Fibroblast of lung (primary cell): ENCODE measurements around the gene REPS1. TPM values are rescaled to one million over a fixed set of nuclear protein-coding genes. Genes with fewer than 3 reads are reported as not detected.

Experiments used
- DNase-seq, 2 donors: peaks; one replicate each; pipeline versions ENCODE4 v3.0.0 to v3.0.0-alpha.2; 2010; ENCODE audit warnings: low read depth in 2 of 2
- H2AFZ ChIP-seq: 2 replicates; pipeline ENCODE4 v1.5.1; 2012; ENCODE audit warnings: low read length, control low read depth, inconsistent platforms
- H3K27ac ChIP-seq: 2 replicates; pipeline ENCODE4 v1.5.1; 2011; ENCODE audit warnings: low read length, control low read depth; ENCODE audit not compliant: insufficient read depth
- H3K27me3 ChIP-seq: 2 replicates; pipeline ENCODE4 v1.5.1; 2011; ENCODE audit warnings: mild to moderate bottlenecking, low read length; ENCODE audit not compliant: control insufficient read depth, insufficient read depth
- H3K36me3 ChIP-seq: 2 replicates; pipeline ENCODE4 v1.5.1; 2011; ENCODE audit warnings: low read length; ENCODE audit not compliant: control insufficient read depth, insufficient read depth
- H3K4me1 ChIP-seq: 2 replicates; pipeline ENCODE4 v1.5.1; 2011; ENCODE audit warnings: low read length; ENCODE audit not compliant: control insufficient read depth, insufficient read depth; ENCODE audit errors: extremely low read depth
- H3K4me2 ChIP-seq: 2 replicates; pipeline ENCODE4 v1.5.1; 2011; ENCODE audit warnings: low read length, control low read depth; ENCODE audit not compliant: insufficient read depth; ENCODE audit errors: extremely low read depth
- H3K4me3 ChIP-seq, 4 experiments: fragments of 200-600 bp in 1 of 4; sonication (generic) in 1 of 4; replicated peaks in 1 of 4; 2 replicates each; pipeline ENCODE4 v1.5.1; 2011 to 2016; ENCODE audit warnings: low read length in 4 of 4, low read depth in 3 of 4, mild to moderate bottlenecking in 3 of 4, control low read depth in 2 of 4, inconsistent platforms in 1 of 4, mixed read lengths in 1 of 4; ENCODE audit not compliant: insufficient read depth in 1 of 4; ENCODE audit errors: control extremely low read depth in 1 of 4
- H3K79me2 ChIP-seq: 2 replicates; pipeline ENCODE4 v1.5.1; 2012; ENCODE audit warnings: mild to moderate bottlenecking, low read length, inconsistent platforms; ENCODE audit not compliant: control insufficient read depth, insufficient read depth
- H3K9ac ChIP-seq: 2 replicates; pipeline ENCODE4 v1.5.1; 2011; ENCODE audit warnings: mild to moderate bottlenecking, low read length, control low read depth; ENCODE audit not compliant: insufficient read depth
- H3K9me3 ChIP-seq: 2 replicates; pipeline ENCODE4 v1.5.1; 2012; ENCODE audit warnings: low read depth, low read length; ENCODE audit not compliant: control insufficient read depth, insufficient read depth
- H4K20me1 ChIP-seq: 2 replicates; pipeline ENCODE4 v1.5.1; 2011; ENCODE audit warnings: low read length; ENCODE audit not compliant: control insufficient read depth, insufficient read depth; ENCODE audit errors: extremely low read depth
- EZH2 ChIP-seq: IDR thresholded peaks from 2 replicates; pipeline ENCODE4 v1.5.1; 2012; ENCODE audit warnings: low read length, control low read depth, mild to moderate bottlenecking; ENCODE audit errors: missing control alignments
- polyA plus RNA-seq, 2 donors: library from polyadenylated mRNA; depleted of rRNA in 1 of 2; stranded (reverse) in 1 of 2; unstranded in 1 of 2; fragments of >200 nt; gene quantifications; 2 replicates each; pipeline ENCODE4 v1.2.1, GENCODE V29; 2011 to 2012; ENCODE audit warnings: missing spikeins in 1 of 2
- total RNA-seq: library from RNA; depleted of rRNA; stranded (reverse); fragments of >200 nt; gene quantifications from 2 replicates; pipeline ENCODE4 v1.2.1, GENCODE V29; 2014
- TF ChIP-seq, protein P1 (sequence below), 2 donors: IDR thresholded peaks in 1 of 2; conservative IDR thresholded peaks in 1 of 2; 1 replicate in 1 of 2; 2 replicates in 1 of 2; pipeline ENCODE4 v1.5.1; 2011 to 2012; ENCODE audit warnings: low read length in 2 of 2, control low read depth in 1 of 2, inconsistent platforms in 1 of 2, low read depth in 1 of 2, mild to moderate bottlenecking in 1 of 2

REPS1 gene
- total and polyA plus RNA-seq, 2 donors (not counting 1 experiment from before 2014, with no cell fraction given), result 27.8 to 28.2 TPM

DNA sequence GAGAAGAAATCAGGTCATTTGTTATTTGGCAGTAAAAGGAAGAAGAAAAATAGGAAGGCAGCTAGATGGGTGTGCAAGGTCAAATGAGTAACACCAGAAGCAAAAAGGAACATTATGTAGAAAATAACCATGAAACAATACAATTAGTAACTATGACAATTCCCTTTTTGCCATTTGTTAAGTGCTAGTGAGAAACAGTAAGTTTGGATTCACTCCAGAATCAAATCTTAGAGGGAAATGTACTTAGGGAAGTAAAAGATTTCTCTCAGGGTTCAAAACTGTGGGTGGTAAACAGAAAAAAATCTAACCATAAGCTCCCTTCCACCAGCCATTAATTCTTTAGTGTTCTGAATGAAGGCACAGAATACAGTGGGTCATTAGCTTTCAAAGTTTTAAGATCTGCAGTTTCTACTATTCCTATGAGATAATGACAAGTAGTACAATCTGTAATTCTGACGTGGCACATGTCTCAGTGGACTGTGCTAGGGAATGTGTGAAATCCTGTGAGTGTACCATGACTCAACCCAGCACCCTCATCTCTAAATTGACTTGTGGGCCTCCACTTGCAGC, 17.1 kb downstream of the REPS1 start:
- H3K9me3 ChIP-seq, result no peaks in the 10 kb centered on the region
- H3K4me2 ChIP-seq, result peak overlapping the region; percentile 48
- no peaks in the 10 kb centered on the region for H3K27me3 ChIP-seq
- TF ChIP-seq, protein P1, sequence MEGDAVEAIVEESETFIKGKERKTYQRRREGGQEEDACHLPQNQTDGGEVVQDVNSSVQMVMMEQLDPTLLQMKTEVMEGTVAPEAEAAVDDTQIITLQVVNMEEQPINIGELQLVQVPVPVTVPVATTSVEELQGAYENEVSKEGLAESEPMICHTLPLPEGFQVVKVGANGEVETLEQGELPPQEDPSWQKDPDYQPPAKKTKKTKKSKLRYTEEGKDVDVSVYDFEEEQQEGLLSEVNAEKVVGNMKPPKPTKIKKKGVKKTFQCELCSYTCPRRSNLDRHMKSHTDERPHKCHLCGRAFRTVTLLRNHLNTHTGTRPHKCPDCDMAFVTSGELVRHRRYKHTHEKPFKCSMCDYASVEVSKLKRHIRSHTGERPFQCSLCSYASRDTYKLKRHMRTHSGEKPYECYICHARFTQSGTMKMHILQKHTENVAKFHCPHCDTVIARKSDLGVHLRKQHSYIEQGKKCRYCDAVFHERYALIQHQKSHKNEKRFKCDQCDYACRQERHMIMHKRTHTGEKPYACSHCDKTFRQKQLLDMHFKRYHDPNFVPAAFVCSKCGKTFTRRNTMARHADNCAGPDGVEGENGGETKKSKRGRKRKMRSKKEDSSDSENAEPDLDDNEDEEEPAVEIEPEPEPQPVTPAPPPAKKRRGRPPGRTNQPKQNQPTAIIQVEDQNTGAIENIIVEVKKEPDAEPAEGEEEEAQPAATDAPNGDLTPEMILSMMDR (conservative IDR thresholded peaks at IDR 0.05 in 1 of 2, IDR thresholded peaks at IDR 0.05 in 1 of 2; ENCODE audit: low read depth in 1 of 2, low read length in 2 of 2), result no peak
- TF ChIP-seq EZH2, result no peak
- H3K4me1 ChIP-seq, result peaks cover 23% of the 10 kb centered on the region
- peaks cover 29% of the 10 kb centered on the region for H3K79me2 ChIP-seq
- H3K36me3 ChIP-seq, result no peaks in the 10 kb centered on the region
- no peak overlapping the region for H3K4me3 ChIP-seq
- H2AFZ ChIP-seq, result no peak overlapping the region
- peak overlapping the region; percentile 39 for H3K27ac ChIP-seq
- no peaks in the 10 kb centered on the region for H4K20me1 ChIP-seq
- peak; percentile 87 to 97 for DNase-seq
- no peak overlapping the region for H3K9ac ChIP-seq

DNA sequence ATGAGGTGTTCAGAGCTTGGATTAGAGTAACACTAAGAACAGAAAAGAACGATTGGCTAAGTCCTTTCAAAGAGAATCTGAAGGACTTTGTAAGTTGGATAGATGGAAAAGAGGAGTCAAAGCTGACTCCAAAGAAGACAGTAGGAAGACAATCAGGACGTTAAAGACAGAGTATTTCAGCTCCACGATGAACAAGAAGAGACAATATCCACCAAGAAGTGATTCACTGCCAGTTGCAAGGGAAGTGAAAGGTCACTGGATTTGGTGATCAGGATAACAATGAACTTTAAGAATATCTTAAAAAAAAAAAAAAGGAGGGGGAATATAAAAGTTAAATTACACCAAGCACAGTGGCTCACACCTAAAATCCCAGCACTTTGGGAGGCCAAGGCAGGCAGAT, 17.9 kb downstream of the REPS1 start:
- no peak overlapping the region for H3K4me3 ChIP-seq
- H3K27me3 ChIP-seq, result no peaks in the 10 kb centered on the region
- TF ChIP-seq EZH2, result no peak
- TF ChIP-seq, protein P1 (conservative IDR thresholded peaks at IDR 0.05 in 1 of 2, IDR thresholded peaks at IDR 0.05 in 1 of 2; ENCODE audit: low read depth in 1 of 2, low read length in 2 of 2), result no peak
- DNase-seq, result no peak
- H3K9me3 ChIP-seq, result no peaks in the 10 kb centered on the region
- no peaks in the 10 kb centered on the region for H4K20me1 ChIP-seq
- H3K4me2 ChIP-seq, result no peak overlapping the region
- H3K4me1 ChIP-seq, result peaks cover 23% of the 10 kb centered on the region
- peak overlapping the region; percentile 39 for H3K27ac ChIP-seq
- H3K9ac ChIP-seq, result no peak overlapping the region
- H2AFZ ChIP-seq, result no peak overlapping the region
- H3K79me2 ChIP-seq, result peaks cover 34% of the 10 kb centered on the region
- no peaks in the 10 kb centered on the region for H3K36me3 ChIP-seq

DNA sequence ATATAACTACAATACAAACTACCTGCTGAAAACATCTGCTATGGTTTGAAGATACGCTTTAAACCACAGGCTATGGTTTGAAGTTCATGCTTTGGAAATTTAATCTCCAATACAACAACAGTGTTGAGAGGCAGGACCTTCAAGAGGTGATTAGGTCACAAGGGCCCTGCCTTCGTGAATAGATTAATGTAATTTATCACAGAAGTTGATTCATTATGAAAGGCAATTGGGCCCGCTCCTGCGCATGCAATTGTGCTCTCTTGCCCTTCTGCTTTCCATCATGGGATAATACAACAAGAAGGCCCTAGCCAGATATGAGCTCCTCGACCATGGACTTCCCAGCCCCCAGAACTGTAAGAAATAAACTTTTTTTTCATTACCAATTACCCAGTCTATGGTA, 21.2 kb downstream of the REPS1 start:
- H4K20me1 ChIP-seq, result no peaks in the 10 kb centered on the region
- TF ChIP-seq EZH2, result no peak
- TF ChIP-seq, protein P1 (conservative IDR thresholded peaks at IDR 0.05 in 1 of 2, IDR thresholded peaks at IDR 0.05 in 1 of 2; ENCODE audit: low read depth in 1 of 2, low read length in 2 of 2), result no peak
- DNase-seq, result no peak

More for the DNA sequence above, 21.2 kb downstream of the REPS1 start:
- Histone ChIP-seq H3K27ac (no peak overlapping the region), H3K27me3 (no peaks in the 10 kb centered on the region), H3K4me3 (no peak overlapping the region), H2AFZ (no peak overlapping the region), H3K36me3 (no peaks in the 10 kb centered on the region), H3K79me2 (peaks cover 31% of the 10 kb centered on the region), H3K4me1 (peaks cover 13% of the 10 kb centered on the region), H3K9me3 (no peaks in the 10 kb centered on the region), H3K9ac (no peak overlapping the region), H3K4me2 (no peak overlapping the region)
